ENCODE measurements around the gene FGF12.
"Not testable (repeated sequence)": the region's sequence is repeated elsewhere in the genome, so short reads cannot be mapped to it uniquely, and the experiment has no call there.

The FGF12 gene

GRCh38 chr3:192577811-192578210 is 149.5 kb downstream of the FGF12 start:
- no peak for DNase-seq (ENCODE audit: low spot score)
- in situ Hi-C loops (cut with MboI; ENCODE audit: low sequenced_read_pairs, unreplicated experiment) = no loop called here
- no peak for TF ChIP-seq CTCF (IDR thresholded peaks at IDR 0.05; ENCODE audit: borderline replicate concordance, control extremely low read depth, extremely low read depth, insufficient read depth, missing control alignments)

GRCh38 chr3:192577271-192577670 is 150.1 kb downstream of the FGF12 start:
- in situ Hi-C loops (cut with MboI; ENCODE audit: low sequenced_read_pairs, unreplicated experiment) = no loop called here
- no peak for TF ChIP-seq CTCF (IDR thresholded peaks at IDR 0.05; ENCODE audit: borderline replicate concordance, control extremely low read depth, extremely low read depth, insufficient read depth, missing control alignments)
- DNase-seq (ENCODE audit: low spot score) = no peak

GRCh38 chr3:192576704-192577103 is 150.6 kb downstream of the FGF12 start:
- in situ Hi-C loops (cut with MboI; ENCODE audit: low sequenced_read_pairs, unreplicated experiment); DNase-seq (ENCODE audit: low spot score): not testable (repeated sequence)

GRCh38 chr3:192575879-192576506 is 151.3 kb downstream of the FGF12 start:
- in situ Hi-C loops (cut with MboI; ENCODE audit: low sequenced_read_pairs, unreplicated experiment) = no loop called here
- no peak for TF ChIP-seq CTCF (IDR thresholded peaks at IDR 0.05; ENCODE audit: borderline replicate concordance, control extremely low read depth, extremely low read depth, insufficient read depth, missing control alignments)
- DNase-seq (ENCODE audit: low spot score) = no peak

GRCh38 chr3:192573240-192573639 is 154.1 kb downstream of the FGF12 start:
- in situ Hi-C loops (cut with MboI; ENCODE audit: low sequenced_read_pairs, unreplicated experiment) = loop anchor here (25.0 kb wide), 1 partner anchor 989 kb away; the partner anchor contains the start of gene ATP13A4
- DNase-seq (ENCODE audit: low spot score) = no peak
- TF ChIP-seq CTCF (IDR thresholded peaks at IDR 0.05; ENCODE audit: borderline replicate concordance, control extremely low read depth, extremely low read depth, insufficient read depth, missing control alignments) = no peak

GRCh38 chr3:192570821-192571791 is 156.2 kb downstream of the FGF12 start:
- DNase-seq (ENCODE audit: low spot score) = no peak
- in situ Hi-C loops (cut with MboI; ENCODE audit: low sequenced_read_pairs, unreplicated experiment) = loop anchor here (25.0 kb wide), 1 partner anchor 991 kb away; the partner anchor contains the start of gene ATP13A4
- no peak for TF ChIP-seq CTCF (IDR thresholded peaks at IDR 0.05; ENCODE audit: borderline replicate concordance, control extremely low read depth, extremely low read depth, insufficient read depth, missing control alignments)

GRCh38 chr3:192570315-192570714 is 157.0 kb downstream of the FGF12 start:
- in situ Hi-C loops (cut with MboI; ENCODE audit: low sequenced_read_pairs, unreplicated experiment) = loop anchor here (25.0 kb wide), 1 partner anchor 992 kb away; the partner anchor contains the start of gene ATP13A4
- no peak for DNase-seq (ENCODE audit: low spot score)
- TF ChIP-seq CTCF (IDR thresholded peaks at IDR 0.05; ENCODE audit: borderline replicate concordance, control extremely low read depth, extremely low read depth, insufficient read depth, missing control alignments) = no peak
